Trophoblast cell (in vitro differentiated cells and primary cell): ENCODE data around the gene HS2ST1.

Experiments used
- DNase-seq, 2 donors: peaks; one replicate each; pipeline ENCODE4 v3.0.0-alpha.2; 2016
- H2AFZ ChIP-seq: 2 replicates; pipeline ENCODE4 v1.6.1; 2013; ENCODE audit warnings: low read length, moderate library complexity, mild to moderate bottlenecking; ENCODE audit not compliant: insufficient read depth, poor library complexity
- H2AK5ac ChIP-seq: 2 replicates; pipeline ENCODE4 v1.6.1; 2013; ENCODE audit warnings: mild to moderate bottlenecking, low read length
- H2BK120ac ChIP-seq: 2 replicates; pipeline ENCODE4 v1.6.1; 2013; ENCODE audit warnings: low read length, mild to moderate bottlenecking, moderate library complexity; ENCODE audit not compliant: insufficient read depth, poor library complexity
- H2BK12ac ChIP-seq: 2 replicates; pipeline ENCODE4 v1.6.1; 2013; ENCODE audit warnings: mild to moderate bottlenecking, low read length, moderate library complexity
- H2BK5ac ChIP-seq: 2 replicates; pipeline ENCODE4 v1.6.1; 2013; ENCODE audit warnings: low read length, low read depth, moderate library complexity, mild to moderate bottlenecking; ENCODE audit not compliant: poor library complexity
- H3K14ac ChIP-seq: 2 replicates; pipeline ENCODE4 v1.6.1; 2013; ENCODE audit warnings: mild to moderate bottlenecking, low read length
- H3K18ac ChIP-seq: 2 replicates; pipeline ENCODE4 v1.6.1; 2013; ENCODE audit warnings: mild to moderate bottlenecking, low read length
- H3K23ac ChIP-seq: 2 replicates; pipeline ENCODE4 v1.6.1; 2013; ENCODE audit warnings: low read length
- H3K27ac ChIP-seq: 2 replicates; pipeline ENCODE4 v1.5.1; 2013; ENCODE audit warnings: low read depth, mild to moderate bottlenecking, inconsistent platforms, low read length, moderate library complexity
- H3K27me3 ChIP-seq: 2 replicates; pipeline ENCODE4 v1.6.1; 2013; ENCODE audit warnings: inconsistent platforms, mild to moderate bottlenecking, low read length, moderate library complexity; ENCODE audit not compliant: insufficient read depth
- H3K36me3 ChIP-seq, 2 experiments: 1 replicate in 1 of 2; 2 replicates in 1 of 2; pipeline ENCODE4 v1.6.1; 2013; ENCODE audit warnings: low read length in 2 of 2, mild to moderate bottlenecking in 2 of 2, moderate library complexity in 1 of 2; ENCODE audit not compliant: insufficient read depth in 2 of 2, control insufficient read depth in 1 of 2
- H3K4ac ChIP-seq: 2 replicates; pipeline ENCODE4 v1.6.1; 2013; ENCODE audit warnings: low read depth, mild to moderate bottlenecking, low read length, moderate library complexity
- H3K4me1 ChIP-seq, 2 experiments: 1 replicate in 1 of 2; 2 replicates in 1 of 2; pipeline ENCODE4 v1.6.1; 2013; ENCODE audit warnings: low read length in 2 of 2, mild to moderate bottlenecking in 2 of 2, moderate library complexity in 1 of 2; ENCODE audit not compliant: insufficient read depth in 2 of 2, control insufficient read depth in 1 of 2
- H3K4me2 ChIP-seq: 2 replicates; pipeline ENCODE4 v1.6.1; 2013; ENCODE audit warnings: inconsistent platforms, mild to moderate bottlenecking, low read length, moderate library complexity
- H3K4me3 ChIP-seq: 2 replicates; pipeline ENCODE4 v1.5.1; 2013; ENCODE audit warnings: mild to moderate bottlenecking, low read depth, low read length, inconsistent platforms
- H3K79me1 ChIP-seq: one replicate; pipeline ENCODE4 v1.6.1; 2013; ENCODE audit warnings: low read length
- H3K79me2 ChIP-seq: 2 replicates; pipeline ENCODE4 v1.6.1; 2013; ENCODE audit warnings: low read length, mild to moderate bottlenecking; ENCODE audit not compliant: control insufficient read depth, insufficient read depth, poor library complexity
- H3K9ac ChIP-seq: 2 replicates; pipeline ENCODE4 v1.6.1; 2013; ENCODE audit warnings: mild to moderate bottlenecking, low read length
- H3K9me3 ChIP-seq: 2 replicates; pipeline ENCODE4 v1.6.1; 2013; ENCODE audit warnings: low read depth, mild to moderate bottlenecking, control low read depth, inconsistent platforms, low read length; ENCODE audit not compliant: insufficient read depth
- H4K12ac ChIP-seq: 2 replicates; pipeline ENCODE4 v1.6.1; 2013; ENCODE audit warnings: low read depth, mild to moderate bottlenecking, low read length, moderate library complexity
- H4K8ac ChIP-seq: 2 replicates; pipeline ENCODE4 v1.6.1; 2013; ENCODE audit warnings: low read depth, mild to moderate bottlenecking, low read length, moderate library complexity
- H4K91ac ChIP-seq: one replicate; pipeline ENCODE4 v1.6.1; 2013; ENCODE audit warnings: low read depth, mild to moderate bottlenecking, low read length, moderate library complexity
- WGBS: extraction: QIAGEN DNeasy Blood & Tissue Kit; methylation state at CpG from one replicate; pipeline ENCODE4 v1.1.7; 2013; ENCODE audit warnings: missing lambda C conversion rate; ENCODE audit not compliant: insufficient read length, insufficient coverage; ENCODE audit errors: extremely low coverage; 5-methylcytosine and 5-hydroxymethylcytosine counted together

HS2ST1 gene

GRCh38 chr1:87146538-87146937, 232.1 kb downstream of the HS2ST1 start:
- H4K8ac ChIP-seq, result no peak overlapping the region
- H3K18ac ChIP-seq, result no peak overlapping the region
- H3K27me3 ChIP-seq, result no peaks in the 10 kb centered on the region
- no peak overlapping the region for H3K14ac ChIP-seq
- H3K23ac ChIP-seq, result no peak overlapping the region
- no peak overlapping the region for H3K9ac ChIP-seq
- H4K12ac ChIP-seq, result no peak overlapping the region
- peak; percentile 47 to 87 for DNase-seq
- peaks cover 13 to 20% of the 10 kb centered on the region in 2 experiments for H3K4me1 ChIP-seq
- H3K4me3 ChIP-seq, result no peak overlapping the region
- H3K4me2 ChIP-seq, result no peak overlapping the region
- no peak overlapping the region for H2AFZ ChIP-seq
- H3K4ac ChIP-seq, result no peak overlapping the region
- H2BK5ac ChIP-seq, result no peak overlapping the region
- H3K36me3 ChIP-seq, result no peaks in the 10 kb centered on the region
- no peak overlapping the region for H2AK5ac ChIP-seq
- no peak overlapping the region for H4K91ac ChIP-seq
- WGBS, result no CpG with 5 or more reads among the region's 2 CpGs
- peaks cover 22% of the 10 kb centered on the region for H3K79me1 ChIP-seq
- no peaks in the 10 kb centered on the region for H3K9me3 ChIP-seq
- H2BK12ac ChIP-seq, result no peak overlapping the region
- no peak overlapping the region for H2BK120ac ChIP-seq
- H3K27ac ChIP-seq, result no peak overlapping the region
- no peaks in the 10 kb centered on the region for H3K79me2 ChIP-seq

- H2BK12ac ChIP-seq, result no peak overlapping the region
- no peaks in the 10 kb centered on the region for H3K27me3 ChIP-seq
- peak; percentile 61 to 81 for DNase-seq
- no peak overlapping the region for H2BK120ac ChIP-seq
- no peak overlapping the region for H4K12ac ChIP-seq
- H3K79me1 ChIP-seq, result peaks cover 22% of the 10 kb centered on the region
- no peak overlapping the region for H3K18ac ChIP-seq
- H3K4me2 ChIP-seq, result no peak overlapping the region
- H3K23ac ChIP-seq, result no peak overlapping the region
- H2BK5ac ChIP-seq, result no peak overlapping the region
- no peak overlapping the region for H2AFZ ChIP-seq
- no peaks in the 10 kb centered on the region for H3K79me2 ChIP-seq
- no peaks in the 10 kb centered on the region for H3K36me3 ChIP-seq
- H3K9me3 ChIP-seq, result no peaks in the 10 kb centered on the region
- no peak overlapping the region for H4K91ac ChIP-seq
- H3K14ac ChIP-seq, result no peak overlapping the region
- no peak overlapping the region for H3K4ac ChIP-seq
- H3K27ac ChIP-seq, result no peak overlapping the region
- H2AK5ac ChIP-seq, result no peak overlapping the region
- H3K4me1 ChIP-seq, result peaks cover 13 to 18% of the 10 kb centered on the region in 2 experiments
- no peak overlapping the region for H3K4me3 ChIP-seq
- no peak overlapping the region for H4K8ac ChIP-seq
- H3K9ac ChIP-seq, result no peak overlapping the region
- no CpG with 5 or more reads among the region's 2 CpGs for WGBS
Observed at GRCh38 chr1:87146986-87147385, 232.6 kb downstream of the HS2ST1 start.

GRCh38 chr1:87147851-87148250, 233.4 kb downstream of the HS2ST1 start:
- no peak overlapping the region for H3K4me3 ChIP-seq
- peak overlapping the region; percentile 57 for H4K91ac ChIP-seq
- no peak overlapping the region for H4K12ac ChIP-seq
- no peak overlapping the region for H3K9ac ChIP-seq
- H2BK12ac ChIP-seq, result no peak overlapping the region
- H3K23ac ChIP-seq, result no peak overlapping the region
- H3K4me1 ChIP-seq, result peaks cover 14 to 18% of the 10 kb centered on the region in 2 experiments
- H2BK5ac ChIP-seq, result no peak overlapping the region
- H3K4me2 ChIP-seq, result no peak overlapping the region
- WGBS, result no CpG with 5 or more reads among the region's 3 CpGs
- peak; percentile 48 to 91 for DNase-seq
- no peak overlapping the region for H3K14ac ChIP-seq
- H2BK120ac ChIP-seq, result no peak overlapping the region
- no peak overlapping the region for H3K27ac ChIP-seq
- no peaks in the 10 kb centered on the region for H3K36me3 ChIP-seq
- H3K18ac ChIP-seq, result no peak overlapping the region
- no peaks in the 10 kb centered on the region for H3K27me3 ChIP-seq
- no peak overlapping the region for H3K4ac ChIP-seq
- H2AFZ ChIP-seq, result no peak overlapping the region
- no peaks in the 10 kb centered on the region for H3K9me3 ChIP-seq
- no peak overlapping the region for H2AK5ac ChIP-seq
- H4K8ac ChIP-seq, result no peak overlapping the region
- peaks cover 24% of the 10 kb centered on the region for H3K79me1 ChIP-seq
- H3K79me2 ChIP-seq, result no peaks in the 10 kb centered on the region

DNA sequence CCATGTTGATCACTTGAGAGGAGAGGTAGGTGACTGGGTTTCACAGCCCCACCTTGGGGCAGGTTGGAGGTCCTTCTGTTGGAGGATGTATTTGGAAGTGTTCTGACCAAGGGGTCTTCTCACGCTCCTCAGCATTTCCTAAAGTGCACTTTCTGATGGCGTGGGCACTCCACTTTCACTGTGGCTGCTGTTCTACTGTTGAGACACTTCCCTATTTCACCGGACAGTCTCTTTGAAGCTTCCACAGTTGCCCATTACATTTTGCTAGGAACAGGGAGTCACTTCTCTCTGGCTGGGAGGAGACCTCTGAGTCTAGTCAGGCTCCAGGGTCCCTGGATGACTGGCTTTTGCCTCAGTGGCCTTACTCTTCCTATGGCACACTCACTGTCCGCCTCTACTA, 234.2 kb downstream of the HS2ST1 start:
- Histone ChIP-seq H2BK5ac (peak overlapping the region; percentile 5), H2AFZ (no peak overlapping the region), H4K12ac (no peak overlapping the region), H3K18ac (no peak overlapping the region), H4K8ac (peak overlapping the region; percentile 26), H3K23ac (no peak overlapping the region), H3K4me2 (no peak overlapping the region), H3K79me2 (no peaks in the 10 kb centered on the region), H3K79me1 (peaks cover 24% of the 10 kb centered on the region), H4K91ac (peak overlapping the region; percentile 60), H3K4me1 (peaks cover 14 to 18% of the 10 kb centered on the region in 2 experiments), H3K9me3 (no peaks in the 10 kb centered on the region), H3K27me3 (no peaks in the 10 kb centered on the region), H3K14ac (peak overlapping the region; percentile 45), H3K36me3 (no peaks in the 10 kb centered on the region), H3K4me3 (no peak overlapping the region), H2BK12ac (peak overlapping the region; percentile 78), H2BK120ac (peak overlapping the region; percentile 4), H3K4ac (no peak overlapping the region), H3K9ac (no peak overlapping the region), H3K27ac (peak overlapping the region; percentile 62), H2AK5ac (peak overlapping the region; percentile 3)
- DNase-seq, result peak in 1 of 2 donors; percentile 26
- WGBS, result no CpG with 5 or more reads among the region's 4 CpGs
